K562 (cell line): ENCODE measurements around the gene SYVN1. TPM values are rescaled to one million over a fixed set of nuclear protein-coding genes. Genes with fewer than 3 reads are reported as not detected.
A peak's percentile ranks its signal among the peaks of the same experiment; 100 is the strongest.

ENCODE experiments used
- CHD1 ChIP-seq: fragments of 200-600 bp; sonication (generic); IDR thresholded peaks from one replicate; pipeline ENCODE4 v1.6.1; 2012; ENCODE audit warnings: mild to moderate bottlenecking, moderate library complexity, low read length, inconsistent platforms
- ELF1 ChIP-seq: fragments of 200-800 bp; sonication (Bioruptor generic); IDR thresholded peaks from 2 replicates; pipeline ENCODE4 v1.6.1; 2016; ENCODE audit warnings: missing genetic modification characterization, missing compliant biosample characterization
- EP300 ChIP-seq: IDR thresholded peaks from 2 replicates; pipeline ENCODE4 v1.6.1; 2012; ENCODE audit warnings: low read length, improper control_type of control experiment
- FOS ChIP-seq: IDR thresholded peaks from 3 replicates; pipeline ENCODE4 v1.6.1; 2011; ENCODE audit not compliant: insufficient read length; ENCODE audit errors: extremely low read depth
- HDAC2 ChIP-seq: fragments of 450-650 bp; IDR thresholded peaks from 2 replicates; pipeline ENCODE4 v1.6.1; 2016; ENCODE audit warnings: mild to moderate bottlenecking
- HDAC3 ChIP-seq: fragments of 450-650 bp; IDR thresholded peaks from 2 replicates; pipeline ENCODE4 v1.6.1; 2018; ENCODE audit warnings: borderline replicate concordance, mild to moderate bottlenecking, moderate library complexity; ENCODE audit not compliant: partially characterized antibody
- HNRNPH1 ChIP-seq: fragments of 200-400 bp; formaldehyde crosslinking; optimal IDR thresholded peaks from 2 replicates; pipeline ENCODE3; 2017; ENCODE audit warnings: low read depth, mild to moderate bottlenecking, low read length, moderate library complexity
- PKNOX1 ChIP-seq: fragments of 450-650 bp; IDR thresholded peaks from 2 replicates; pipeline ENCODE4 v1.6.1; 2016
- SIN3B ChIP-seq: fragments of 450-650 bp; IDR thresholded peaks from 2 replicates; pipeline ENCODE4 v1.6.1; 2017; ENCODE audit warnings: low read depth, mild to moderate bottlenecking, moderate library complexity
- SIX5 ChIP-seq, 2 experiments: IDR thresholded peaks; 2 replicates each; pipeline ENCODE4 v1.6.1; 2011; ENCODE audit warnings: low read length in 2 of 2, borderline replicate concordance in 1 of 2, low read depth in 1 of 2, mild to moderate bottlenecking in 1 of 2, moderate library complexity in 1 of 2; ENCODE audit not compliant: insufficient read depth in 1 of 2
- TAF15 ChIP-seq: fragments of 200-400 bp; formaldehyde crosslinking; IDR thresholded peaks from 2 replicates; pipeline ENCODE4 v1.6.1; 2017; ENCODE audit warnings: mild to moderate bottlenecking, low read depth, low read length, moderate library complexity
- TCF15 ChIP-seq: fragments of 250-450 bp; sonication (Bioruptor Pico); IDR thresholded peaks from 2 replicates; pipeline ENCODE4 v1.8.0; 2022; ENCODE audit warnings: moderate library complexity, mild to moderate bottlenecking, inconsistent platforms
- TSHZ1 ChIP-seq: fragments of 250-450 bp; sonication (Bioruptor Pico); IDR thresholded peaks from 2 replicates; pipeline ENCODE4 v1.4.0; 2020; ENCODE audit warnings: mild to moderate bottlenecking, moderate library complexity
- ZNF140 ChIP-seq: fragments of 250-450 bp; sonication (Bioruptor Pico); IDR thresholded peaks from 2 replicates; pipeline ENCODE4 v1.8.0; 2021; ENCODE audit warnings: moderate library complexity, mild to moderate bottlenecking, inconsistent platforms
- ZNF165 ChIP-seq: fragments of 250-450 bp; sonication (Bioruptor Pico); IDR thresholded peaks from 2 replicates; pipeline ENCODE4 v1.4.0; 2020; ENCODE audit warnings: borderline replicate concordance
- ZNF239 ChIP-seq: fragments of 250-450 bp; sonication (Bioruptor Pico); IDR thresholded peaks from 2 replicates; pipeline ENCODE4 v1.4.0; 2020; ENCODE audit warnings: mild to moderate bottlenecking
- ZNF57 ChIP-seq: fragments of 450-650 bp; formaldehyde crosslinking; IDR thresholded peaks from 2 replicates; pipeline ENCODE4 v1.4.0; 2020; ENCODE audit warnings: mild to moderate bottlenecking, moderate library complexity
- ZNF609 ChIP-seq: sonication (generic); formaldehyde crosslinking; IDR thresholded peaks from 2 replicates; pipeline ENCODE4 v1.8.1; 2023; ENCODE audit warnings: missing genetic modification reagents, mild to moderate bottlenecking, borderline replicate concordance
- polyA plus RNA-seq, 8 experiments: library from polyadenylated mRNA; depleted of rRNA in 4 of 8; stranded (reverse) in 5 of 8; unstranded in 3 of 8; fragments of >200 nt; fragmentation: Nextera tagmentation in 2 of 8; fragmentation: Illumina TruSeq in 1 of 8; extraction: Ambion mirVana in 2 of 8; extraction: Trizol in 1 of 8; gene quantifications; 2 replicates each; pipeline versions ENCODE4 v1.2.1 to v1.2.3, GENCODE V29; 2011 to 2014; ENCODE audit warnings: inconsistent platforms in 1 of 8, missing spikeins in 1 of 8
- total RNA-seq, 7 experiments: library from RNA; depleted of rRNA in 6 of 7; stranded (reverse); fragments of >200 nt in 6 of 7; fragmentation: Illumina TruSeq in 2 of 7; extraction: Trizol in 2 of 7; gene quantifications; 2 replicates each; pipeline versions ENCODE4 v1.2.1 to v1.2.3, GENCODE V29; 2011 to 2021; ENCODE audit warnings: low replicate concordance in 1 of 7

Gene SYVN1
- total and polyA plus RNA-seq, 9 of the 15 experiments (the other 6 are each of a cell fraction or from before 2014, with no cell fraction given), result 0.41 to 47.4 (median 9.9) TPM

- TF ChIP-seq ZNF609 (CRISPR knock-in tag), result peak; percentile 97; the same call in 1 of the 2 replicates
- peak; percentile 78 for TF ChIP-seq PKNOX1
- no peak for TF ChIP-seq TCF15 (CRISPR knock-in tag)
- TF ChIP-seq TSHZ1 (CRISPR knock-in tag), result no peak
- TF ChIP-seq FOS, result no peak
- TF ChIP-seq EP300, result 0 out of 2 replicates have a peak, but pooled peaks have one; percentile 21
- no peak for TF ChIP-seq HDAC2
- TF ChIP-seq HDAC3, result no peak
- peak; percentile 76 for TF ChIP-seq ELF1 (tag)
- TF ChIP-seq SIN3B, result peak; percentile 85
- TF ChIP-seq TAF15, result no peak
- no peak for TF ChIP-seq ZNF165
- TF ChIP-seq HNRNPH1, result no peak
- no peak for TF ChIP-seq ZNF140 (CRISPR knock-in tag)
- no peak for TF ChIP-seq CHD1
- TF ChIP-seq SIX5 (IDR thresholded peaks at IDR 0.05; ENCODE audit: borderline replicate concordance in 1 of 2, insufficient read depth in 1 of 2, low read depth in 1 of 2, low read length in 2 of 2), result no peak
- TF ChIP-seq ZNF57 (CRISPR knock-in tag), result no peak
- no peak for TF ChIP-seq ZNF239 (CRISPR knock-in tag)
These were observed 12.2 kb downstream of the SYVN1 start, which contains the start of the genes FAU and MRPL49 (continued) for GRCh38 chr11:65121865-65122696.
